Stimulated activated CD8-positive, alpha-beta memory T cell treated with anti-CD3 and anti-CD28 coated beads, Interleukin-4, amount 100 ng/mL, for 48 hours (primary cell): Measurements from ENCODE around the gene KCNJ9.

Experiments
- DNase-seq: peaks from one replicate; pipeline ENCODE4 v3.0.0-alpha.2; 2020

KCNJ9 gene

GRCh38 chr1:160066829-160067745 is 14.3 kb upstream of the KCNJ9 start:
- no peak for DNase-seq

GRCh38 chr1:160068225-160068624 is 13.1 kb upstream of the KCNJ9 start:
- DNase-seq: no peak

GRCh38 chr1:160069460-160070231 is 11.7 kb upstream of the KCNJ9 start, which contains the start of gene KCNJ10:
Gene KCNJ10 (minus strand): TSS chr1:160070160. CDS start chr1:160042532, 27,628 bp downstream.
- no peak for DNase-seq

- peak; percentile 79 for DNase-seq
Measured at GRCh38 chr1:160070243-160071163, 10.8 kb upstream of the KCNJ9 start.

DNA sequence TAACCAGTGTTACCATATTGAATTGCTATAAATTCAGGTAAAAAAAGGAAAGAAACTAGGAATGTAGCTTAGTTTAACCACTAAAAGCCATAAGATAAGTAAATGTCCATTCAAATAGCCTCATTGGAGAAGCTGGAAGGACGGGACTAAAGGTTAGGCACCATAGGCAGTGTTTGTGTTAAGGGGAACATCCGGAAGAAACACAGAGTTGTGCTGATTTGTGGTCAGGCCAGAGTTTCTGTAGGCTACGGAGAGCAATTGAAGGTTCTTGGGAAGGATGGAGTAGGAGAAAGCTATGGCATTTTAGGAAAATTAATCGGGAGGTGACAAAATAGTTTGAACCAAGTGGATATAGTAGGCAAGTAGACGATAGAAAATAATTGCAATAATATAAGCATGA is 10.0 kb upstream of the KCNJ9 start:
- DNase-seq: no peak

DNA sequence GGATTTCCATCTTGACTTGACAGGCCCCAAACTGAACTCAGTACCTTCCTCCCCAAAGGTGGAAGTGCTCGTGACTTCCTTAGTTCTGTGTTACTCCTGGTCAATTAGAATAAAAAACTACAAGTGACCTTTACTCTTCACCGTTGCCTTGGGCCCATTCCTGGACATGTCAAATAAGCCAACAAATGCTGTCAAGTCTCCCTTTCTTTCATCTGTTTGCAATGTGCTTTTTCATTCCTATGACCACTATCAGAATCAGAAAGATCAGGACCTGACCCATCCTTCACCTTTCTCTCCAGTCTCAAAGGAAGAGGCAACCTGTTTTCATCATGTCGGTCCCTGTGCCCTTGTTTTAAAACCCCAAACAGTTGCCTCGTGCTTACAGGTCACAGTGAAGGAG is 6.5 kb upstream of the KCNJ9 start:
- no peak for DNase-seq

DNA sequence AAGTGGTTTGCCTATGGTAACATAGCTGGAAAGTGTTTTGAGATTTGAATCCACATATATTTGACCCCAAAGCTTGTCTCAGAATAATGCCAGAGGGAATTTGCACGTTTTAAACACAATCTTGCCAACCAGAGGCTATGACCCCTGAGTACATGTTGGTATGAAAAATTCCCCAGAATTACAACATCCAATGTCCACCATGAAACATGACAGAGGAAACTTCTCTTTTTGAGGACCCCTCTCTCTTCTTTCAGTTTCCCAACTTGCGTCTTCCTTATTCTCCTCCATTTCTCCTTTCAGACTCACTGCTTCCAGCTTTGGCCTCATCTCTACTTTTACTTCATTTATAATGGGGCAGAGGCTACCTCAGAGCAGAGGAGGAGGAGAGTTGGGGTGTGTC is 5.5 kb upstream of the KCNJ9 start:
- no peak for DNase-seq

GRCh38 chr1:160076295-160076694 is 5.0 kb upstream of the KCNJ9 start:
- no peak for DNase-seq

DNA sequence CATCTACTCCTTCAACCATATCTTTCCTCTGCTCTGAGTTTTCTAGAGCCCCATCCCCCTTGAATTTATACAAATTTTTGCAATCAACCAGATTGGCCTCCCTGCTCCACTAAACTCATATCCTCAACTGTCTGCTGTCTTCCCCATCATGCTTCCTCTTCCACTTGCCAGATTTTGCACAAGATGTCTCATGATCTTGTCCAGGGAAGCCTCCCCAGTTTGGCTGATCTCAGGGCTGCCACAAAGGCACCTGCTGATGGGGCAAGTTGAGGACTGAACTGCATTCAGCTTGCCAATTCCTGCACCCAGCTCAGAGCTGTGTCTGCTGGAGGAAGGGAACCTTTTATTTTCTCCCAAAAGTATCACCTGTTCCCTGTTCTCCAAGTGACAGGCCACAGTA is 3.9 kb upstream of the KCNJ9 start:
- DNase-seq: no peak

DNA sequence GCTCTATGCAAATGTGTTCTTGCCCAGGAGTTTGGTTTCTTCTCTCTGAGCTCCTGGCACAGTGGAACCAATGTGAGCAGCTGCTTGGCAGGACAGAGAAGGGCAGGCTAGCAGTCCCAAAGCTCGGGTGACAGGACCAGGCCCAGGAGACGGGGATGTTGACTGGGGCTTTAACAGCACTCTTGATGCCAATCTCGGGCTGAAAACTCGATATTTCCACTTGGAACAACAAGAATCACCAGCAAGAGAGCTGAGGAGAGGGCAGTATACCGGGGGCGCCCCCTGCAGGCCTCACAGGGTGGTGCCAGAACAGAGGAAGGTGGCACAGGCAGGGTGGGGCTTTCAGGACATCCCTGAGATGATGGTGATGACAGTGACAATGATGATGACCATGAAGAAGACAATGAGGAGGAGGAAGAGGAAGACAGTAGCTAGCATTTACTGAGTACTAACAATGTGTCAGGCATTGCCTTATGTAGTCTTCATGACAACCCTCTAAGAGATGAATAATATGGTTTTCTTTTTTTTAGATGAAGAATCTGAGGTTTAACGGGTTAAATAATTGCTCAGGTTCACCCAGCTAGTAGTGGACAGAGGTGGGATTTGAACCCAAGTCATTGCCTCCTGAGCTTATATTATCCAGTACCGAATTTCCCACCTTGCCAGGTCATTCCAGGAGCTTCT is 2.7 kb upstream of the KCNJ9 start:
- peak; percentile 81 for DNase-seq

DNA sequence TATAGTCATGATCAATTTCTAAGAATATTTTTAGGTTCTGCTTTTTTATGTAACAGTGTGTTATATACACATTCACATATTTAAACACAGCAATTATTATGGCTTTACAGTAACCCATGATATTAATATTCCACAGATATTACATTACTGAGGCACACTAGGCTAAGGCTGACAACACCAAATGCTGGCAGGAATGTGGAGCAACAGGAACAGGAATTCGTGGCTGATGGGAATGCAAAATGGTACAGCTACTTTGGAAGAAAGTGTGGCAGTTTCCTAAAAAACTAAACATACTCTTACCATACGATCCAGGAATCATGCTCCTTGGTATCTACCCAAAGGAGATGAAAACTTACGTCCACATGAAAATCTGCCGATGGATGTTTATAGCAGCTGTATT is 1.9 kb upstream of the KCNJ9 start:
- DNase-seq: no peak

DNA sequence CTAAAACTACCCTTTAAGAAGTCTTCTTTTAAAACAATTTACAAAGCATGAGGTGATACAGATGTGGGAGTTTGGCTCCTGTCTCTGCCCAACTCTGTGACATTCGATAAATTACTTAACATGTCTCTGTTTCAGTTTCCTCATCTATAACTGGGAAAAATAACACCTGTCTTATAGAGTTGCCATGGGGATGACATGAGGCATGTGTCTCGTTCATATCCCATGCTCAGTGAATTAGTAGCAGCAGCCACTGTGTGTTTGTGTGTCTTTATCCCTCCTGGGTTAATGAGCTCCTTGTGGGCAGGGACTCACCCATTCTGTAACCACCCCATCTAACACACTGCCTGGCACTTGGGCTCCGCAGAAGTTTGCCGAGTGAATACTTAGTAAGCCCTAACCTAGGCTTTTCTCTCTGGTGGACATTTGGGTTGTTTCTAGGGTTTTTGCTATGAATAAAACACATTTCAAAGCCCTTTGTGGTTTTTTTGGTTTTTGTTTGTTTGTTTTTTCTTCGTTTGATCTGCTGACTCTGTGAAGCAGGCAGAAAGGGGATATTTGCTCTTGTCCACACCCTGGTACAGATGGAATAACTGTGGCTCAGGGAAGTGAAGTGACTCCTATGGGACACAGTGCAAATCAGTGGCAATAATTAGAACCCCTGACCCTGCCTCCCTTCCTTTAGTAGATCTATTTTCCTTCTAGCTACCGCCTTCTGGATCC is 797 bp upstream of the KCNJ9 start:
- no peak for DNase-seq

GRCh38 chr1:160082487-160082886 is 1.1 kb downstream of the KCNJ9 start:
- DNase-seq: no peak

DNA sequence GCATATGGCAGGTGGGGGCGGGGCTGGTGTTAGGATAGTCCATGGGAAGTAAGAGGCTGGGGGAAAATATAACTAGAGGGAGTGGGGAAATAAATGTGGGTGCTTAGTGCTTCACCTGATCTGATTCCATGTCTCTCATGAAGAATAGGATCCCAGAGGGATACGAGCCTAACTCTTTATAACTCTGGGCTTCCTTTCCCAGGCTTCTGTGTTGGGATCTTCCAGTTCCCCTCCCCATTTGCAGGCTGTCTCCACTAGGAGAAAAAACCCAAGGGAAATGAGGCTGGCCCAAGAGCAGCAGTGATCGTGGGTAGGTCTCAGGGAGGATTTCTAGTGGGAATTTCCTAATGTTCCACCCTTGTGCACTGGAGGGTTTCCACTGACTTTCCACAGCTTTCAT is 1.6 kb downstream of the KCNJ9 start:
- no peak for DNase-seq

- peak; percentile 82 for DNase-seq
Measured at GRCh38 chr1:160083968-160084770, 2.8 kb downstream of the KCNJ9 start.

GRCh38 chr1:160084771-160085321 is 3.5 kb downstream of the KCNJ9 start:
- no peak for DNase-seq

DNA sequence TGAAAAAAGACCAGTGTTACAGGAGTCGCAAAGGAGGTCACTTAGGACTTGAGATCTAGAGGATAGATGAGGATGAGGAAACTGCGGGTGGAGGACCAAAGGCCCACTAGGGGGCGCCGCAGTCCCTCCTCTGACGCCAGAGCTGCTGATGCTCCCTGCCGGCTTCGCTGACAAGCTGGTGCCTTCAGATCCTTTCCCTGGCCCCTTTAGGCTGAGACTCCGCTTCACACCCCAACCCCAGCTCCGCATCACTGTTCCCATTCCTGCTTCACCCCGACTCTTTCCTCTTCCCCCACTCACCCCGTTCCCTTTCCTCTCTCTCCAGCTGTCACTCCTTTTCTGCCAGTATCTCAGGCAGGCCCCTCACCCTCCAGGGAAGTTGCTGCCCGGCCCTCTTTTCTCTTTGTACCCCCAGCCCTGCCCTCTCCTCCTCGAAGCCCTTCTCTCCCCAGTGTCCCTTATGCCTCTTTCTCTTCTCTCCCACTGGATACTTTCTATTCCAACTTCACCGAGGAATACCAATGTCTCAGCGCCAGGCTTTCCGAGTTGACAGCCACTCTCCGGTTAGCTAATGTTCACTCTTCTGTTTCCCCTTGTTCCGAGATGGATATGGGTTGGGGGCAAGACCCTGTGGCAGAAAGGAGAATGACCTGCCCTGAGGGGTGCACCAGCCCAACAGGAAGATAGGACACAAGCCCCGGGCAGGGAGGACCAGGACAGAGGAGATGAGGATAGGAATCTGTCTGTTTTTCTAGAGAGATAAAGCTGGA is 4.5 kb downstream of the KCNJ9 start:
- DNase-seq: peak; percentile 93

DNA sequence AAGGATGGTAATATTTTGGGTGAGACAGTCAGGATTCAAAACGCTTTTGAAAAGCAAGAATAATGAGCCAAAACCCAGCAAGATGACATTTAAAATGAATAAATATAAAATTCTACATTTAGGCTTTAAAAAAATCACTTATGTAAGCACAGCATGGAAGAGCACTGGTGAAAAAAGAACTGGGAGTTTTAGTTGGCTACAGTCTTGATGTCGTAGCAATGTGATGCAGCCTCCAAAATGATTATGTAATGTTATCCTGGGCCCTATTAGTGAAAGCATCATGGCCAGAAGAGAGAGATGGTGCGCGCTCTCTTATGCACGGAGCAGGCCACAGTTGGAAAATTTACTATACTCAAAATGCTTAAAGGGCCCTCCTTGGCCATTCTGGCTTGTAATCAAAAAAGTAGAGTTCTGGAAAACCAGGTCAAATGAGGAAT is 5.1 kb downstream of the KCNJ9 start:
- no peak for DNase-seq

GRCh38 chr1:160087118-160087662 is 5.9 kb downstream of the KCNJ9 start:
- DNase-seq: no peak
